ENCODE data around the gene RCC2.
"Not testable (repeated sequence)": the region's sequence is repeated elsewhere in the genome, so short reads cannot be mapped to it uniquely, and the experiment has no call there.

RCC2 gene

GRCh38 chr1:17439250-17440073 lies at the start of gene RCC2:
RCC2 (minus strand) TSS chr1:17439677; CDS start chr1:17438514, 1,163 bp downstream.
- no peak for DNase-seq

GRCh38 chr1:17486242-17486641 lies 46.8 kb upstream of the RCC2 start:
- DNase-seq: no peak

DNA sequence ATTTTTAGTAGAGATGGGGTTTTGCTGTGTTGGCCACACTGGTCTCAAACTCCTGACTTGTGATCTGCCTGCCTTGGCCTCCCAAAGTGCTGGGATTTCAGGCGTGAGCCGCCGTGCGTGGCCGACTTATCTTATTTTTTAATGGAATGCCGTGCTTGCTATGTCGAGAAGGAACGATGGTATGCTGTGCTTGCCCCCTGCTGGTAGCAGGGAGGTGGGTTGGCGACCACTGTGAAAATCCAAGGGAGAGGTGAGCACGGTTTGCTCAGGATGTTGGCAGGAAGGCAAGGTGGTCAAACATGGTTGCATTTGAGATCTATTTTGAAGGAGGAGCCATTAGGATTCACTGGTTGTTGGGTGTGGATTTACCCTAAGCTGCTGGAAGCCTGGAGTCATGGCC lies 45.8 kb upstream of the RCC2 start:
- DNase-seq: no peak

- not testable (repeated sequence) for DNase-seq
Observed at GRCh38 chr1:17481981-17482380, 42.5 kb upstream of the RCC2 start.

DNA sequence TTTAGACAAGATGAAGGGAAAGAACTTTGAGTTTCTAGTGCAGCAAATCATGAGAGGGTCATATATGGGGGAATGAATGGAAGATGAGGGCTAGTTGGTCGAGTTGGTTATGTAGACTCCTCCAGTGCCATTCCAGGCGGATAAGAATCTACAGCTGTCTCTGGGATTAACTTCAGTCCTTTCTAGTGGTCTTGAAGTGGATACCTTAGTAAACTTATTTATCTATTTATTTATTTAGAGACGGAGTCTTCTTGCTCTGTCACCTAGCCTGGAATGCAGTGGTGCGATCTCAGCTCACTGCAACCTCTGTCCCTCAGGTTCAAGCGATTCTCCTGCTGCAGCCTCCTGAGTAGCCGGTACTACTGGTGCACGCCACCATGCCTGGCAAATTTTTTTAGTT lies 41.4 kb upstream of the RCC2 start:
- DNase-seq: no peak

GRCh38 chr1:17475752-17476151 lies 36.3 kb upstream of the RCC2 start:
- no peak for DNase-seq

DNA sequence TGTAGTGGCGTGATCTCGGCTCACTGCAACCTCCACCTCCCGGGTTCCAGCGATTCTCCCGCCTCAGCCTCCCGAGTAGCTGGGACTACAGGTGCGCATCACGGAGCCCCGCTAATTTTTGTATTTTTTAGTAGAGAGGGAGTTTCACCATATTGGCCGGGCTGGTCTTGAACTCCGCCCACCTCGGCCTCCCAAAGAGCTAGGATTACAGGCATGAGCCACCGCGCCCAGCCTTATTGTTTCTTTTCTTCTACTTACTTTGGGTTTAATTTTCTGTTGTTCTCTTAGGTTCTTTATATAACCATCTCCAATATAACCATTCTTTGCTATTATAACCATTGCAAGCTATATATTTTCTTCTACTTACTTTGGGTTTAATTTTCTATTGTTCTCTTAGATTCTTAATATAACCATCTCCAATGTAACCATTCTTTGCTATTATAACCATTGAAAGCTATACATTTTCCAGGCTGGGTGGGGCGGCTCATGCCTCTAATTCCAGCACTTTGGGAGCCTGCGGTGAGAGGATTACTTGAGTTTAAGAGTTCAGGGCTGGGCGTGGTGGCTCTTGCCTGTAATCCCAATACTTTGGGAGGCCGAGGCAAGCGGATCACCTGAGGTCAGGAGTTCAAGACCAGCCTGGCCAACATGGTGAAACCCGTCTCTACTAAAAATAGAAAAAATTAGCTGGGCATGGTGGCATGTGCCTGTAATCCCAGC lies 35.5 kb upstream of the RCC2 start:
- DNase-seq: not testable (repeated sequence)

DNA sequence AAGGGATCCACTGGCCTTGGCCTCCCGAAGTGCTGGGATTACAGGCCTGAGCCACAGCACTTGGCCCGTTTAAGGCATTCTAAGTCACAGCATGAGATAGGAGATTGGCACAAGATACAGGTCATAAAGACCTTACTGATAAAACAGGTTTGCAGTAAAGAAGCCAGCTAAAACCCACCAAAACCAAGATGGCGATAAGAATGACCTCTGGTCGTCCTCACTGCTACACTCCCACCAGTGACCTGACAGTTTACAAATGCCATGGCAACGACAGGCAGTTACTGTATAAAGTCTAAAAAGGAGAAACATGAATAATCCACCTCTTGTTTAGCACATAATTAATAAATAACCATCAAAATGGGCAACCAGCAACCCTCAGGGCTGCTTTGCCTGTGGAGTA lies 33.3 kb upstream of the RCC2 start:
- no peak for DNase-seq

DNA sequence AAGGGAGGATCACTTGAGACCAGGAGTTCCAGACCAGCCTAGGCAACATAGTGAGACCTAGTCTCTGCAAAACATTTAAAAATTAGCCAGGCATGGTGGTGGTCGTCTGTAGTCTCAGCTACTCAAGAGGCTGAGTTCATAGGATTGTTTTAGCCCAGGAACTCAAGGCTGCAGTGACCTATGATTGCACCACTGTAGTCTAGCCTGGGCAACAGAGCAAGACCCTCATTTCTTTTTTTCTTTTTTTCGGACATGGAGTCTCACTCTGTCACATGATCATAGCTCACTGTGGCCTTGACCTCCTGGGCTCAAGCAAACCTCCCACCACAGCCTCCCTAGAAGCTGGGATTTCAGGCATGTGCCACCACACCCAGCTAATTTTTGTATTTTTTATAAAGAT lies 31.9 kb upstream of the RCC2 start:
- no peak for DNase-seq

DNA sequence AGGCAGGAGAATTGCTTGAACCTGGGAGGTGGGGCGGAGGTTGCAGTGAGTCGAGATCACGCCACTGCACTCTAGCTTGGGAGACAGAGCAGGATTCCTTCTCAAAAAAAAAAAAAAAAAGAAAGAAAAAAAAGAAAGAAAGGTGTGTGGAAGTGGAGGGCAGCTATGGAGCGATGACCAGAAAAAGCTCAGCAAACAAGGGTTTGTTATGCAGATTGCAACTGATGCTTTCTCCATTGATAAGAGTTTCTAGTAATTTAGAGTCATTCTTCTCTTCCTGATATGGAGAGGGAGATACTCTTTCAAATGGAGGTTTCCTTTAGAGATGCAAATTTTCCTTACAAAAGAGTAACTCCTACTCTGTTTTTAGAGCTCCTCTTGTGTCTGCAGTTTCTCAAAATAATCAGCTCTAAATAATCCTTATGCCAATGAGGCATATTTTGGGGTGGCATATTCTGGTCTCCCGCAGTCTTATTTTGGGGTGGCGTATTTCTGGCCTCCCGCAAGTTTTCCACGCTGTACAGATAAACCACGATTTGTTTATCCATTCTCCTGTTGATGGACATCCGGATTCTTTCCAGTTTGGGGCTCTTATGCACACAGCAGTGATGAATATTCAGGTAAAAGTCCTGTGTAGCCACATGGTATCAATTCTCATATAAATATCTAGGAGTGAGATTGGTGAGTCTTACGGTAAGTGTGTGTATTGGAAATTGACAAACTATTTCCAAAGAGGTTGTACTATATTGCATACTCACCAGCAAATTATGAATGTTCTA lies 30.7 kb upstream of the RCC2 start:
- no peak for DNase-seq

DNA sequence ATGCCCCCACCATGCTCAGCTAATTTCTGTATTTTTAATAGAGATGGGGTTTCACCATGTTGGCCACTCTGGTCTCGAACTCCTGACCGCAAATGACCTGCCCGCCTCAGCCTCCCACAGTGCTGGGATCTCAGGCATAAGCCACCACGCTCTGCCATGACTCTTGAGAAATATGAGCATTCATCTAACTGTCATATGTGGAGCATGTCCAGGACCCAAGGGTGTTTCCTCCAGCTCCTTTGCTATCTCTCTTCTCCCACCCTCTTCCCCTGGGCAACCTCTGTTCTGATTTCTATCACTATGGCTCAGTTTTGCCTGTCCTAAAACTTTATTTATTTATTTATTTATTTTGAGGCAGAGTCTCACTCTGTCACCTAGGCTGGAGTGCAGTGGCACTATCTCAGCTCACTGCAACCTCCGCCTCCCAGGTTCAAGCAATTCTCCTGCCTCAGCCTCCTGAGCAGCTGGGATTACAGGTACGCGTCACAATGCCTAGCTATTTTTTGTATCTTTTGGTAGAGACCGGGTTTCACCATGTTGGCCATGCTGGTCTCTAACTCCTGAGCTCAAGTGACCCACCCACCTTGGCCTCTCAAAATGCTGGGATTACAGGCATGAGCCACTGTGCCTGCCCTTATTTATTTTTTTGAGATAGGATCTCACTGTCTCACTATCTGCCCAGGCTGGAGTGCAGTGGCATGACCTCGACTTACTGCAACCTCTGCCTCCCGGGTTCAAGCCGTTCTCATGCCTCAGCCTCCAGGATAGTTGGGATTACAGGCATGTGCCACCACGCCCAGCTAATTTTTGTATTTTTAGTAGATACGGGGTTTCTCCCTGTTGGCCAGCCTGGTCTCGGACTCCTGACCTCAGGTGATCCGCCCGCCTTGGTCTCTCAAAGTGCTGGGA lies 29.1 kb upstream of the RCC2 start:
- DNase-seq: not testable (repeated sequence)

DNA sequence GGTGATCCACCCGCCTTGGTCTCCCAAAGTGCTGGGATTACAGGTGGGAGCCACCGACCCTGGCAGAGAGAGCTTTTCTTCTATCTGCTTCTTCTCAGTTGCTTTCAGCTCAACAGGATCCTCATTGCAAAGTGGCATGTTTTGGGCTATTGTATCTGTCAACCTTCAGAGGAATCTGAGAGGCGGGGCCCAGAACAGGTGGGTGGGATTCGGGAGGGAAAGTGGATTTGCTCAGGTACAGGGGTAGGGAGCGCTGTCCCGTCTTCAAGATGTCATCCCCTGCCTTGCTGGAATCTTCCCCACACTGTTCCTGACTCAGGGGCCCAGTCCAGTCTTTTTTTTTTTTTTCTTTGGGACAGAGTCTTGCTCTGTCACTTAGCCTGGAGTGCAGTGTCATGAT lies 26.9 kb upstream of the RCC2 start:
- DNase-seq: no peak

- DNase-seq: no peak
Observed at GRCh38 chr1:17465228-17465627, 25.8 kb upstream of the RCC2 start.

DNA sequence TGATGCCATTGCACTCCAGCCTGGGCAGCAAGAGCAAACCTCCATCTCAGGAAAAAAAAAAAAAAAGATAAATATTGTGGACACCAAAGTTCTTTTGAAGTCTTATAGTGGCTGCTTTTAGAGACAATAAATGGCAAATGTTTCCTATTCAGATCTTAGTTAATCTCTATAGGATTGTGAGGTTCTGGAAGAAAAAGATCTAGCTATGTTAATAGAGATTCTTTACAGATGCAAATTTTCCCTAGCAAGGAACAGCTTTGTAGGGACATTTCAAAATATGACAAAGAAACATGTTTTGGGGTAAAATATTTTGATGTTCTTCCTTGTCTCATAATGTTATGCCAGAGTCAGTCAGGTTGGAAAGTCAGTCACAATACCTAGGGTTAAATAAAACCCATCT lies 24.5 kb upstream of the RCC2 start:
- no peak for DNase-seq

DNA sequence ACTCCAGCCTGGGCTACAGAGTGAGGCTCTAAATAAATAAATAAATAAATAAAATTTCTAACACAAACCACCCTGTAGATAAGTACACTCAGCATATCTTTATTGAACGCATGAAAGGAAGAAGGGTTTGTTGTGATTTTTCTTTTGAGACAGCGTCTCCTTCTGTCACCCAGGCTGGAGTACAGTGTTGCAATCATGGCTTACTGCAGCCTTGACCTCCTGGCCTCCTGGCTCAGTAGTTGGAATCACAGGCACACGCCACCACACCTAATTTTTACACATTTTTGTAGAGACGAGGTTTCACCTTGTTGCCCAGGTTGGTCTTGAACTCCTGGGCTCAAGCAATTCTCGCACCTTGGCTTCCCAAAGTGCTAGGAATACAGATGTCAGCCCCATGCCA lies 23.2 kb upstream of the RCC2 start:
- DNase-seq: no peak

DNA sequence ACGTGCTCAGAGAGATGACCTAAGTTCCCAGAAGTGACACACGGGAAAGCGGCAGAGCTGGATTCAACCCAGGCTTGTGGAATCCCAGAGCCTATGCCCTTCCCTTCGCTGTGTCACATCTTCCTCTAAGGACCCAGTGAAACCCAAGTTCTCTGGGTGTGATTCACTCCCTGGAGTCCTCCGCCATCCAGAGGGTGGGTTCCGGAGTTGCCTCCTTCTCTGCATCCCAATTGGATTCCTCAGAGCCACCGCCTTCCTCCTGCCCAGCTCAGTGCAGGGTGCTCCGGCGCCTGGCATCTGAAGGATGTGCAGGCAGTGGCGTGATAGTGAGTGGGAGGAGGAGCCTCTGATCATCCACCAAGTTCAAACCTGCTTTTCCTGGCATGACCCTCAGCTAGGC lies 20.7 kb upstream of the RCC2 start:
- DNase-seq: no peak

DNA sequence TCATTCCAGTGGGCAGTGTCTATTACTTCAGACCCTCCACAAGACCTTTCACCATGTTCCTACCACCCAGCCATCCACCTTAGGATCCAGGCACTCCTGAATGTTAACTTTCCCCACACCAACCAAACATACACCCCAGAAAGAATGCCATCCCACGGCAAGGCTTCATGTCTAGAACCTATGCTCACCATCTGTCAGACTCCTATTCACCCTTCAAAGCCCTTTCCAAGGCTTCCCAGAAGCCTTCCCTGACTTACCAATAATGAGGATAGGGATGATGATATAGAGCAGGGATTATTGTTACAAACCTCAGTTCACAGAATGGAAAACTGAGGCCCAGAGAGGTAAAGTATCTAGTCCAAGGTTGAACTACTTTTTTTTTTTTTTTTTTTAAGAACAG lies 19.3 kb upstream of the RCC2 start:
- no peak for DNase-seq

GRCh38 chr1:17452686-17453085 lies 13.2 kb upstream of the RCC2 start:
- DNase-seq: no peak

- not testable (repeated sequence) for DNase-seq
Observed at GRCh38 chr1:17452203-17452602, 12.7 kb upstream of the RCC2 start.

DNA sequence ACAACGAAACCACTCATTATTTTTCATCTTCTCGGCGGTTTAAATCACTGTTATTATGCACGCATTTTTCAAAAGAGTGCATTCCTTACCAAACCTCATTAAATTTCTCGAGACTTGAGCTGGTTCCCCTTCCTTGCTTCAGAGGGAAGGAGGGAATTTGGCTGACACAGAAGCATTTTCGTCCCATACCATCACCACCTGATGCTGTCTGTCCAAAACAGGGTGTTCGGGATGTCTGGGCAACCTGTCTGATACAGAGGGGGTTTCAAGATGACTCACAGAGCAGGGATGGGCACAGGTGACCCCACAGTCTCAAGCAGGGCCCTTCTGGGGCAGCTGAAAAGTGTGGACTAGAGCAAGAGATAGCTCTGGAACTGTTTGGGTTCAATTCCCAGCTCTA lies 12.3 kb upstream of the RCC2 start:
- DNase-seq: no peak

- no peak for DNase-seq
Observed at GRCh38 chr1:17447501-17447992, 8.1 kb upstream of the RCC2 start.

DNA sequence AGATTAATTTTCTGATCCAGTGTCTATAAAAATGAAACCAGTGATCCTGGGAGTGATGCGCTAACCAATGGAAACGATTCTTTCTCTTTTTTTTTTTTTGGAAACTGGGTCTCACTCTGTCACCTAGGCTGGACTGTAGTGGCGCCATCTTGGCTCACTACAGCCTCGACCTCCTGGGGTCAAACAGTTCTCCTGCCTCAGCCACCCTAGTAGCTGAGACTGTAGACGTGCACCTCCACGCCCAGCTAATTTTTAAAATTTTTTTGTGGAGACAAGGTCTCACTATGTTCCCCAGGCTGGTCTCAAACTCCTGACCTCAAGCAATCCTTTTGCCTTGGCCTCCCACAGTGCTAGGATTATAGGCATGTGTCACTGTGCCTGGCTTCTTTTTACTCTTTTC lies 3.4 kb upstream of the RCC2 start:
- DNase-seq: no peak
